Activated B cell treated with CpG ODN at 0.5 μM for 24 hours (primary cell): Measurements from ENCODE around the gene LTBP2. TPM values are rescaled to one million over a fixed set of nuclear protein-coding genes. Genes with fewer than 3 reads are reported as not detected.

Source experiments
- ATAC-seq: fragments of 200-7000 bp; cut with Tn5 transposase; one replicate; pipeline ENCODE4 v1.10.0; 2021; ENCODE audit warnings: low read depth, mild to moderate bottlenecking, moderate library complexity
- CTCF ChIA-PET: fragments of 350-600 bp; sonication (Branson Sonifier 250); formaldehyde crosslinking; loops from one replicate; lab custom pipeline; 2021; ENCODE audit warnings: antibody characterized with exemption; lab: Charles Lee
- POLR2A ChIA-PET: fragments of 350-600 bp; sonication (Branson Sonifier 250); formaldehyde crosslinking; loops from one replicate; lab custom pipeline; 2021; ENCODE audit warnings: antibody characterized with exemption; lab: Charles Lee
- DNase-seq: peaks from one replicate; pipeline ENCODE4 v3.0.0; 2022
- H3K27ac Mint-ChIP-seq: one replicate; pipeline ENCODE4 v1.8.0; 2020; ENCODE audit warnings: mixed read lengths
- H3K27me3 Mint-ChIP-seq: one replicate; pipeline ENCODE4 v1.8.0; 2021; ENCODE audit warnings: mixed read lengths
- H3K36me3 Mint-ChIP-seq: one replicate; pipeline ENCODE4 v1.8.0; 2021; ENCODE audit warnings: low read depth, mixed read lengths
- H3K4me1 Mint-ChIP-seq: one replicate; pipeline ENCODE4 v1.8.0; 2021; ENCODE audit warnings: mixed read lengths
- H3K4me3 Mint-ChIP-seq: one replicate; pipeline ENCODE4 v1.8.0; 2020; ENCODE audit warnings: mild to moderate bottlenecking, mixed read lengths
- H3K9me3 Mint-ChIP-seq: one replicate; pipeline ENCODE4 v1.8.0; 2020; ENCODE audit warnings: mixed read lengths
- intact Hi-C: fragments of 100-400 bp; cut with micrococcal nuclease; formaldehyde crosslinking; loops from one replicate; pipeline ENCODE4 v1.15.1; 2024
- total RNA-seq: library from RNA; stranded (reverse); gene quantifications from 2 replicates; pipeline ENCODE4 v1.2.3, GENCODE V29; 2022
- TF ChIP-seq, protein P1 (sequence below): fragments of 200-600 bp; IDR thresholded peaks from one replicate; pipeline ENCODE4 v1.8.0; 2022; ENCODE audit warnings: antibody characterized with exemption, mild to moderate bottlenecking

The LTBP2 gene
- total RNA-seq, 1 donor from 2014 or later = 0.11 TPM

GRCh38 chr14:74472601-74473000 lies 139.4 kb downstream of the LTBP2 start:
- Mint-ChIP-seq H3K27me3 (no peaks in the 10 kb centered on the region), H3K27ac (no peak overlapping the region), H3K4me3 (no peak overlapping the region), H3K36me3 (peaks cover 32% of the 10 kb centered on the region), H3K9me3 (peaks cover 4% of the 10 kb centered on the region), H3K4me1 (no peaks in the 10 kb centered on the region)
- DNase-seq = no peak
- POLR2A ChIA-PET = no interaction called here
- TF ChIP-seq, protein P1, sequence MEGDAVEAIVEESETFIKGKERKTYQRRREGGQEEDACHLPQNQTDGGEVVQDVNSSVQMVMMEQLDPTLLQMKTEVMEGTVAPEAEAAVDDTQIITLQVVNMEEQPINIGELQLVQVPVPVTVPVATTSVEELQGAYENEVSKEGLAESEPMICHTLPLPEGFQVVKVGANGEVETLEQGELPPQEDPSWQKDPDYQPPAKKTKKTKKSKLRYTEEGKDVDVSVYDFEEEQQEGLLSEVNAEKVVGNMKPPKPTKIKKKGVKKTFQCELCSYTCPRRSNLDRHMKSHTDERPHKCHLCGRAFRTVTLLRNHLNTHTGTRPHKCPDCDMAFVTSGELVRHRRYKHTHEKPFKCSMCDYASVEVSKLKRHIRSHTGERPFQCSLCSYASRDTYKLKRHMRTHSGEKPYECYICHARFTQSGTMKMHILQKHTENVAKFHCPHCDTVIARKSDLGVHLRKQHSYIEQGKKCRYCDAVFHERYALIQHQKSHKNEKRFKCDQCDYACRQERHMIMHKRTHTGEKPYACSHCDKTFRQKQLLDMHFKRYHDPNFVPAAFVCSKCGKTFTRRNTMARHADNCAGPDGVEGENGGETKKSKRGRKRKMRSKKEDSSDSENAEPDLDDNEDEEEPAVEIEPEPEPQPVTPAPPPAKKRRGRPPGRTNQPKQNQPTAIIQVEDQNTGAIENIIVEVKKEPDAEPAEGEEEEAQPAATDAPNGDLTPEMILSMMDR = no peak
- intact Hi-C loops = no loop called here
- CTCF ChIA-PET = no interaction called here
- no peak for ATAC-seq

DNA sequence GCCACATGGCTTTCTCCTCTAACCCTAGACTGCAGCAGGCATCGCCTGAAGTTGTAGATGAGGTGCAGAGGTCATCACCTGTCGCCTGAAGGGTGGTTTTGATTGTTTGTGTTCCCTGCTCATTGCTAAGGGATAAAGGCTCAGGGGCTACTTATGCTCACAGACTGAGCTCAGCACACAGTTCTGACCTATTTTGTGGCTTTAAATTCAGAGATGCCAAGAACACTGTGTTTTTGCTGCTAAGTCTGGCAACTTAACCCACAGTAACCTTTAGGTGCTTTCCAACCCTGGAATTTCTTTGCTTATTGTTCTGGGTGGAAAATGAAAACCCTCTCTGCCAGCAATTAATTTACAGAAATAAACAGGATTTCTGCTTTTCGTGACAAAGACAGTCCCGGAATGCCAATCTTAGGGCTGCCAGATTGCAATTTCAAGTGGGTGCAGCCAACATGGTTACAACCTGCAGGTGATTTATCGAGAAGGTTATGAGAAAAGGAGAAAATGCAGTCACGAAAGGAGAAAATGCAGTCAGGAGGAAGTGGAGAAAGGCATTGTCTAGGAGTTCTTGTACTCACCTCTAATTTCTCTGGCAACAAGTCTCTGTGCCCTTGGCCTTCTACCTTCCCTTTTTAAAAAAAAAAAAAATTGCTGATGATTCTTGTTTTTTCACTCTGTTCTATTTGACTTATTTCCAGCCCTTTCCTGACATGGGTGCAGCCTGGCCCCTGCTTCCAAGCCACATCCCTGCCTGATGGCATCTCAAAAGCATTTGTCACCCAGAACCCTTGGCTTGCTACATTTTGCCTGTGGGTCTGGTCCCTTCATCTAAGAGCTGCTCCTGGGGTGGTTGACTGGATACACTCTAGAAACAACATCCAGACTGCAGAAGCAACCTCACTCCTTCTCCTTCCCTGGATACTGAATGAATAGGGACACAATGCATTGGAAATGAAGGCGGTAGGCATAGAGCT lies 142.2 kb downstream of the LTBP2 start:
- CTCF ChIA-PET = no interaction called here

DNA sequence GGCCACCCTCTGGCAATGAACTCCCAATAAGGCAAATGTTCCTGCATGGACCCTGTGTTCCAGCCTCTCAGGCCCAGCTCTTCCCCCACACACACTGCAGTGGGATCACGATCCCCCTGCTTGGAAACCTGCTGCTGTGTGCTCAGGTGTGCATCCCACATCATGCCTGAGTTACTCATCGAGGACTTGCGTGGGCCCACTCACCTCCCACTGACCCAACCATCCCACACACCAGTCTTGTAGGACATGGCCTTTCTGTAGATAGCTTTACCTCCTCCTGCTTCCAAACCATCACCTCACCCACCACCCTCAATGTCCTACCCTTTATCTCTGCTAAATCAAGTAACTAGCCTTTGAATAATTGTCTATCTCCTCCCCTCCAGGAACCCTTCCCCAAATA lies 143.5 kb downstream of the LTBP2 start:
- TF ChIP-seq, protein P1 = no peak
- Mint-ChIP-seq H3K9me3 (peaks cover 4% of the 10 kb centered on the region), H3K4me1 (no peaks in the 10 kb centered on the region), H3K4me3 (no peak overlapping the region), H3K36me3 (peaks cover 7% of the 10 kb centered on the region), H3K27me3 (no peaks in the 10 kb centered on the region), H3K27ac (no peak overlapping the region)
- DNase-seq (no peak), ATAC-seq (no peak)
- ChIA-PET CTCF (no interaction called here), POLR2A (interaction anchor here (0.6 kb wide), 1 partner anchor 29 kb away, joined by 8 read pairs; no protein-coding TSS in a partner anchor)
- intact Hi-C loops = no loop called here

More for the DNA sequence above, 142.2 kb downstream of the LTBP2 start:
- ATAC-seq (no peak), DNase-seq (no peak)
- H3K4me1 Mint-ChIP-seq = no peaks in the 10 kb centered on the region
- no peak overlapping the region for H3K27ac Mint-ChIP-seq
- intact Hi-C loops = no loop called here
- H3K36me3 Mint-ChIP-seq = peaks cover 17% of the 10 kb centered on the region
- H3K9me3 Mint-ChIP-seq = peaks cover 4% of the 10 kb centered on the region
- no peaks in the 10 kb centered on the region for H3K27me3 Mint-ChIP-seq
- POLR2A ChIA-PET = no interaction called here
- no peak overlapping the region for H3K4me3 Mint-ChIP-seq
- TF ChIP-seq, protein P1 = no peak

GRCh38 chr14:74465335-74465734 lies 146.7 kb downstream of the LTBP2 start:
- Mint-ChIP-seq H3K4me1 (no peaks in the 10 kb centered on the region), H3K4me3 (no peak overlapping the region), H3K27ac (no peak overlapping the region), H3K27me3 (peaks cover 7% of the 10 kb centered on the region), H3K9me3 (no peaks in the 10 kb centered on the region), H3K36me3 (no peaks in the 10 kb centered on the region)
- ChIA-PET CTCF (no interaction called here), POLR2A (no interaction called here)
- ATAC-seq = no peak
- TF ChIP-seq, protein P1 = no peak
- DNase-seq = no peak
- intact Hi-C loops = no loop called here

GRCh38 chr14:74464785-74465184 lies 147.3 kb downstream of the LTBP2 start:
- POLR2A ChIA-PET = no interaction called here
- DNase-seq (no peak), ATAC-seq (no peak)
- H3K27me3 Mint-ChIP-seq = peaks cover 8% of the 10 kb centered on the region
- no peak overlapping the region for H3K4me3 Mint-ChIP-seq
- TF ChIP-seq, protein P1 = no peak
- H3K27ac Mint-ChIP-seq = no peak overlapping the region
- no peaks in the 10 kb centered on the region for H3K4me1 Mint-ChIP-seq
- intact Hi-C loops = no loop called here
- no peaks in the 10 kb centered on the region for H3K9me3 Mint-ChIP-seq
- CTCF ChIA-PET = no interaction called here
- H3K36me3 Mint-ChIP-seq = no peaks in the 10 kb centered on the region
